Suprapubic skin (tissue), 4 donors: Measurements from ENCODE around the gene MYOM1. TPM values are rescaled to one million over a fixed set of nuclear protein-coding genes. Genes with fewer than 3 reads are reported as not detected.

Source experiments
- DNase-seq, 2 donors: peaks; one replicate each; pipeline ENCODE4 v3.0.0-alpha.2; 2019; ENCODE audit warnings: low spot score in 2 of 2
- H3K27ac ChIP-seq: fragments of 200-600 bp; sonication (generic); one replicate; pipeline ENCODE4 v1.5.1; 2019
- H3K27me3 ChIP-seq: fragments of 200-600 bp; sonication (generic); one replicate; pipeline ENCODE4 v1.5.1; 2019
- H3K36me3 ChIP-seq: fragments of 200-600 bp; sonication (generic); one replicate; pipeline ENCODE4 v1.5.1; 2019
- H3K4me1 ChIP-seq: fragments of 200-600 bp; sonication (generic); one replicate; pipeline ENCODE4 v1.5.1; 2019
- H3K4me3 ChIP-seq: fragments of 200-600 bp; sonication (generic); one replicate; pipeline ENCODE4 v1.5.1; 2019; ENCODE audit warnings: mild to moderate bottlenecking
- H3K9me3 ChIP-seq: fragments of 200-600 bp; sonication (generic); one replicate; pipeline ENCODE4 v1.5.1; 2019
- EP300 ChIP-seq: sonication (generic); formaldehyde crosslinking; IDR thresholded peaks from one replicate; pipeline ENCODE4 v1.6.1; 2017; ENCODE audit warnings: antibody characterized with exemption
- POLR2A ChIP-seq, 2 donors: fragments of 450-650 bp; IDR thresholded peaks; one replicate each; pipeline ENCODE4 v1.6.1; 2017; ENCODE audit warnings: antibody characterized with exemption in 2 of 2, mild to moderate bottlenecking in 2 of 2, moderate library complexity in 2 of 2
- POLR2AphosphoS5 ChIP-seq, 3 donors: sonication (generic); formaldehyde crosslinking; IDR thresholded peaks; one replicate each; pipeline ENCODE4 v1.6.1; 2017; ENCODE audit warnings: antibody characterized with exemption in 3 of 3
- WGBS: methylation state at CpG from one replicate; pipeline ENCODE4 v1.1.5; 2018; 5-methylcytosine and 5-hydroxymethylcytosine counted together
- total RNA-seq, 4 donors: library from RNA; depleted of rRNA; stranded (reverse); fragments of >200 nt; gene quantifications; one replicate each; pipeline ENCODE4 v1.1.0, GENCODE V29; 2016
- TF ChIP-seq, protein P1 (sequence below), 2 donors: fragments of 200-600 bp in 1 of 2; fragments of 450-650 bp in 1 of 2; sonication (generic) in 1 of 2; IDR thresholded peaks; one replicate each; pipeline ENCODE4 v1.5.1; 2016 to 2019; ENCODE audit warnings: antibody characterized with exemption in 2 of 2, mild to moderate bottlenecking in 1 of 2, moderate library complexity in 1 of 2

Gene MYOM1
- total RNA-seq, 4 donors from 2014 or later = 0.99 to 2.1 (median 1.6) TPM

DNA sequence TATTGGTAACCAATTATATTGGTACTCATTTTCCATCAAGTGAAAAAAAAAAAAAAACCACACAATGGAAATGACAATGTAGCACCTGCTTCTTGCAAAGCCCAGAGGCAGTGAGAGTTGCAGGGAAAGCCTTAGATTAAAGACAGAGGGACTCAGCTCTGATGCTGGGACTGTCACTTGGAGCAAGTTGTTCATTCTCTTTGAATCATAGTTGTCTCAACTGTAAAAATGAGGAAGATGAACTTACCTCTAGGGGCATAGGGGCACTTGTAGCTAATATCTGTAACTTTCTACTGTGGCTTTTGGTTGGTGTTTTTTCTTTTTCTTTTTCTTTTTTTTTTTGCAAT lies 125.5 kb downstream of the MYOM1 start:
- no peaks in the 10 kb centered on the region for H3K4me1 ChIP-seq
- no peaks in the 10 kb centered on the region for H3K36me3 ChIP-seq
- no peak for DNase-seq
- H3K4me3 ChIP-seq = no peak overlapping the region
- TF ChIP-seq POLR2A (IDR thresholded peaks at IDR 0.05) (no peak), EP300 (no peak), POLR2AphosphoS5 (IDR thresholded peaks at IDR 0.05) (no peak)
- TF ChIP-seq, protein P1, sequence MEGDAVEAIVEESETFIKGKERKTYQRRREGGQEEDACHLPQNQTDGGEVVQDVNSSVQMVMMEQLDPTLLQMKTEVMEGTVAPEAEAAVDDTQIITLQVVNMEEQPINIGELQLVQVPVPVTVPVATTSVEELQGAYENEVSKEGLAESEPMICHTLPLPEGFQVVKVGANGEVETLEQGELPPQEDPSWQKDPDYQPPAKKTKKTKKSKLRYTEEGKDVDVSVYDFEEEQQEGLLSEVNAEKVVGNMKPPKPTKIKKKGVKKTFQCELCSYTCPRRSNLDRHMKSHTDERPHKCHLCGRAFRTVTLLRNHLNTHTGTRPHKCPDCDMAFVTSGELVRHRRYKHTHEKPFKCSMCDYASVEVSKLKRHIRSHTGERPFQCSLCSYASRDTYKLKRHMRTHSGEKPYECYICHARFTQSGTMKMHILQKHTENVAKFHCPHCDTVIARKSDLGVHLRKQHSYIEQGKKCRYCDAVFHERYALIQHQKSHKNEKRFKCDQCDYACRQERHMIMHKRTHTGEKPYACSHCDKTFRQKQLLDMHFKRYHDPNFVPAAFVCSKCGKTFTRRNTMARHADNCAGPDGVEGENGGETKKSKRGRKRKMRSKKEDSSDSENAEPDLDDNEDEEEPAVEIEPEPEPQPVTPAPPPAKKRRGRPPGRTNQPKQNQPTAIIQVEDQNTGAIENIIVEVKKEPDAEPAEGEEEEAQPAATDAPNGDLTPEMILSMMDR (IDR thresholded peaks at IDR 0.05) = no peak
- H3K27ac ChIP-seq = no peak overlapping the region
- no peaks in the 10 kb centered on the region for H3K27me3 ChIP-seq
- H3K9me3 ChIP-seq = no peaks in the 10 kb centered on the region

DNA sequence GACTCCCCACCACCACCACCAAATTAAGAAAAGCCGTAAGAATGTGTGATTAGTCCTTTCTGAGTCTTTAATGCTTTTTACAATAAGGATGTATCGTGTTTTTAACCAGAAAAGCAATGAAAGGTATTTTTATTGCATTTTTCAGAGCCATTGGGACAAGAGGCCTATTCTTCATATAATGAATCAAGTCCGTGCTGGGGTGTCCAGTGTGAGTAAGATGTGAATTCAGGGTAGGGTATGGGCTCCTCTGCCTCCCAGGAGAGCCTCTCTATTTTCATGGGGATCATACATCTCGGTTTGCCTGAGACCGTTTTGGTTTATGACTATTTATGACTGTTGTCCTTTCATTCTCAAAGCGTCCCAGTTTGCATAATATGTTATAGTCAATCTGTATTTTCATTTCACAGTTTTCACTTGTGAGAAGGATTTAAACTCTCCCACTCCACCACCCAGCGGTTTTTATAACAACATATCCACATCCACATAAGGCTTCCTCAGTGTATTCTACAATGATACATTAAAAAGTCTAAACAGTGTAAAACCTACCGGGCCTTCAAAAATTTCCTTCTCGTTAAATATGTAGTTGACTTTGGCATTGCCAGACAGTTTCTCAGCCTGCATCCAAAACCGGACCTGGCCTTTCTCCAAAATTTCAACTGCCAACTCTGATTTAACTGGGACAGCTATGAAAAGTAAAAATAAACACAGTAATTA lies 126.0 kb downstream of the MYOM1 start:
- no peak for DNase-seq
- Histone ChIP-seq H3K27me3 (no peaks in the 10 kb centered on the region), H3K4me1 (no peaks in the 10 kb centered on the region), H3K36me3 (no peaks in the 10 kb centered on the region), H3K27ac (no peak overlapping the region), H3K4me3 (no peak overlapping the region), H3K9me3 (no peaks in the 10 kb centered on the region)
- TF ChIP-seq POLR2AphosphoS5 (IDR thresholded peaks at IDR 0.05) = no peak
- TF ChIP-seq EP300 = no peak
- TF ChIP-seq POLR2A (IDR thresholded peaks at IDR 0.05) = no peak
- WGBS = 51% methylated on average over 10 of the region's 10 CpGs

DNA sequence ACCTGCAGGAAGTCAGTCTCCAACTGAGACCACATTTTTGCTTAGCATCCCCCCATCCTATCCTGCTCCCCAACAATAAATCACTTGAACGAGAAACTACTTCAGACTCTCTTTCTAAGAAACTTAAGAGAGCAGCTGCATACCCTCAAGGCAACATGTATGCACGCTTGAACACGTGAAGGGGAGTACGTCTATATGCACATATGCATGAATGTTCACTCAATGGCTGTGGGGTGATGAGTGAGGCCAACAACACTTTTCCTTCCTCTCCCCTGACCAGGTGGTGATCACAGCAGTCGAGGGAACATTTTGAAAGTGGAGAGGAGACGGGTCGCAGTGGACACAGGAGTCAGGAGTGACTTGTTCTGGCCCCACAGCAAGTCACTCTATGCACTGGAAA lies 127.0 kb downstream of the MYOM1 start:
- H3K9me3 ChIP-seq = no peaks in the 10 kb centered on the region
- H3K36me3 ChIP-seq = no peaks in the 10 kb centered on the region
- 94% methylated on average over 7 of the region's 7 CpGs for WGBS
- DNase-seq = no peak
- TF ChIP-seq POLR2AphosphoS5 (IDR thresholded peaks at IDR 0.05) (no peak), POLR2A (IDR thresholded peaks at IDR 0.05) (no peak), EP300 (no peak)
- TF ChIP-seq, protein P1 (IDR thresholded peaks at IDR 0.05) = no peak
- no peak overlapping the region for H3K4me3 ChIP-seq
- H3K27ac ChIP-seq = no peak overlapping the region
- no peaks in the 10 kb centered on the region for H3K4me1 ChIP-seq
- H3K27me3 ChIP-seq = no peaks in the 10 kb centered on the region

DNA sequence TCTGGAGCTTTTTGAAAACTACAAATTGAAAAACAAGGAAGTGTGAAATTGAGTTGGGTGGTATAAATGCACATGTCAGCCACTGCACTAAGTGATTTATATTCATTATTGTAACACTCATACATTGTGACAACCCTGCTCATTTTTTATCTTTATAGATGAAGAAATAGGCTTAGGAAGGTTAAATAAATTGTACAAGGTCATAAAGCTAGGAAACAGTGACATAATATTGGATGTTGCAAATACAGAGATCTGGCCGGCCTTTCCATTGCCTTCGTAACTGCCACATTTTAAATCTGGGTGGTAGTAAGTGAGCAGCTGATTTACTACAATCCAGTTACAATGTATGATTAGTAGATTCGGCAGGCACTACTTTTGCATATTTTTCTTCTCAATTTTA lies 130.2 kb downstream of the MYOM1 start:
- no peak for DNase-seq
- no peak overlapping the region for H3K4me3 ChIP-seq
- WGBS = 86% methylated on average over 3 of the region's 3 CpGs
- no peaks in the 10 kb centered on the region for H3K9me3 ChIP-seq
- TF ChIP-seq POLR2A (IDR thresholded peaks at IDR 0.05) = no peak
- no peak for TF ChIP-seq EP300
- TF ChIP-seq, protein P1 (IDR thresholded peaks at IDR 0.05) = no peak
- no peak for TF ChIP-seq POLR2AphosphoS5 (IDR thresholded peaks at IDR 0.05)
- H3K36me3 ChIP-seq = no peaks in the 10 kb centered on the region
- no peaks in the 10 kb centered on the region for H3K4me1 ChIP-seq
- no peaks in the 10 kb centered on the region for H3K27me3 ChIP-seq
- H3K27ac ChIP-seq = no peak overlapping the region

DNA sequence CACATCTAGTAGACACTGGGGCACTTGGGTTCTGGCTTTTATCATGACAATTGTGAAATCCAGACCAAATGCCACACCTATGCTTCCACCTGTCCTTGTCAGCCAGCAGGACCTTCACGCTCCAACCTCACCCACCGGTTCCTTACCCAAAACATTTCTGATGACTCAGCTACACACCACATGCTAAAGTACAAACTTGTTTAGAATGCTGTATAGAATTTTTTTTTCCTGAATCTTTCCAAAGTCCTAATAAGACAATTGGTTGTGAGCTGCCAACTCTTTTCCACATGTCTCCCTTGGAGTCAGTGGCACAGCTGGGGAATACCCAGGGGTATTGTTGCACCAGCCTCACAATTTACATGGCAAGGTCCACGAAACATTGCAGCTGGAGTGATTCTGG lies 131.3 kb downstream of the MYOM1 start:
- no peaks in the 10 kb centered on the region for H3K27me3 ChIP-seq
- no peak overlapping the region for H3K27ac ChIP-seq
- H3K9me3 ChIP-seq = no peaks in the 10 kb centered on the region
- no peak for TF ChIP-seq EP300
- H3K36me3 ChIP-seq = no peaks in the 10 kb centered on the region
- DNase-seq = no peak
- no peaks in the 10 kb centered on the region for H3K4me1 ChIP-seq
- no peak overlapping the region for H3K4me3 ChIP-seq
- 70% methylated on average over 3 of the region's 3 CpGs for WGBS

DNA sequence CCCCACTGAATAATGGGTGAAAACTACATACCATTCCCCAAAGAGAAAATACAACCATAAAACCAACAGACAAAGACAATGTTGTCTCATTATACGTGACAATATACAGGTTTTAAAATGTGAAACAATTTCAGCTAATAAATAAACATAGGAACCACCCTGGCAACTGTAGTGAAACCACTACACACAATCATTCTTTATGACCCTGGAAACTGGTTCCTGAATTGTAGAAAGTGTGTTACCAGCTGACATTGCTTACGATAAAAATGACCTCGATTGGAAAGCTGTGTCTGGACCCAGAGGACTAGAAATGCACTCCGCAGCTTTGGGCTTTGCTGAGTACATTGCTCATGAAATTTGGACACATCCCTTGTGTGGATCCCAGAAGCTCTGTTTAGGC lies 132.9 kb downstream of the MYOM1 start:
- H3K27me3 ChIP-seq = no peaks in the 10 kb centered on the region
- H3K4me1 ChIP-seq = no peaks in the 10 kb centered on the region
- 81% methylated on average over 4 of the region's 4 CpGs for WGBS
- DNase-seq = no peak
- H3K9me3 ChIP-seq = no peaks in the 10 kb centered on the region
- no peak overlapping the region for H3K27ac ChIP-seq
- no peak overlapping the region for H3K4me3 ChIP-seq
- no peaks in the 10 kb centered on the region for H3K36me3 ChIP-seq
- no peak for TF ChIP-seq POLR2AphosphoS5 (IDR thresholded peaks at IDR 0.05)
- TF ChIP-seq EP300 = no peak
- TF ChIP-seq POLR2A (IDR thresholded peaks at IDR 0.05) = no peak
- TF ChIP-seq, protein P1 (IDR thresholded peaks at IDR 0.05) = no peak
